PFSK-1 (cell line): ENCODE results near the gene TXNDC8.

Experiments
- FOXP2 ChIP-seq: optimal IDR thresholded peaks from 2 replicates; pipeline ENCODE3; 2011; ENCODE audit warnings: borderline replicate concordance, control low read depth, inconsistent platforms; ENCODE audit not compliant: insufficient read depth; ENCODE audit errors: extremely low read length, extremely low read depth
- POLR2AphosphoS5 ChIP-seq: IDR thresholded peaks from 2 replicates; pipeline ENCODE4 v1.6.1; 2012; ENCODE audit warnings: low read depth, mild to moderate bottlenecking, control low read depth, low read length, moderate library complexity
- SIN3A ChIP-seq: IDR thresholded peaks from 2 replicates; pipeline ENCODE4 v1.6.1; 2012; ENCODE audit warnings: mild to moderate bottlenecking, low read length, moderate library complexity, borderline replicate concordance; ENCODE audit not compliant: insufficient read depth
- TAF1 ChIP-seq: IDR thresholded peaks from 2 replicates; pipeline ENCODE4 v1.6.1; 2012; ENCODE audit warnings: low read length, control low read depth, borderline replicate concordance; ENCODE audit not compliant: insufficient read depth
- TF ChIP-seq, protein P1 (sequence below), 2 experiments: IDR thresholded peaks; 2 replicates each; pipeline versions ENCODE4 v1.6.1 to v1.8.0; 2011 to 2012; ENCODE audit warnings: low read depth in 2 of 2, low read length in 2 of 2, control low read depth in 1 of 2, inconsistent platforms in 1 of 2, mild to moderate bottlenecking in 1 of 2, moderate library complexity in 1 of 2; ENCODE audit not compliant: insufficient read depth in 1 of 2

DNA sequence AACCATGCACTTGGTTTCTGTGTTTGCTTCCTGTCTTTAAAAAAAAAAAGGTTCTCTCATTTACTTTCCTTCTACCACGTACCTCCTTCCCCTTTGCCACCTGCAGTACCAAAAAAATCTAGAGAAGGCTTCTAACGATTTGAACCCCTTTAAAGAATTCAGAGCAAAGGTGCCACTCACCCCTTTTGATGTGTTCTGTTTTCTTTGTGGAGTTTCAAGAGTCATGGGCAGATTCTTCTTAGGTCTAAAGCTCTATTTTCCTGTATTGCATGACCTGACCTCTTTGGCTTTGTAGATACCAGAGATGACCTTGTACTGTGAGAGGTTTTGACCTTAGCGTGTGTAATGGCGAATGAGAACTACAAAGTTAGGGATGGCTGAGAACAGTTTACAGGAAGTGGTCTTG is 29.0 kb downstream of the TXNDC8 start:
- no peak for TF ChIP-seq TAF1
- TF ChIP-seq FOXP2 = no peak
- TF ChIP-seq, protein P1, sequence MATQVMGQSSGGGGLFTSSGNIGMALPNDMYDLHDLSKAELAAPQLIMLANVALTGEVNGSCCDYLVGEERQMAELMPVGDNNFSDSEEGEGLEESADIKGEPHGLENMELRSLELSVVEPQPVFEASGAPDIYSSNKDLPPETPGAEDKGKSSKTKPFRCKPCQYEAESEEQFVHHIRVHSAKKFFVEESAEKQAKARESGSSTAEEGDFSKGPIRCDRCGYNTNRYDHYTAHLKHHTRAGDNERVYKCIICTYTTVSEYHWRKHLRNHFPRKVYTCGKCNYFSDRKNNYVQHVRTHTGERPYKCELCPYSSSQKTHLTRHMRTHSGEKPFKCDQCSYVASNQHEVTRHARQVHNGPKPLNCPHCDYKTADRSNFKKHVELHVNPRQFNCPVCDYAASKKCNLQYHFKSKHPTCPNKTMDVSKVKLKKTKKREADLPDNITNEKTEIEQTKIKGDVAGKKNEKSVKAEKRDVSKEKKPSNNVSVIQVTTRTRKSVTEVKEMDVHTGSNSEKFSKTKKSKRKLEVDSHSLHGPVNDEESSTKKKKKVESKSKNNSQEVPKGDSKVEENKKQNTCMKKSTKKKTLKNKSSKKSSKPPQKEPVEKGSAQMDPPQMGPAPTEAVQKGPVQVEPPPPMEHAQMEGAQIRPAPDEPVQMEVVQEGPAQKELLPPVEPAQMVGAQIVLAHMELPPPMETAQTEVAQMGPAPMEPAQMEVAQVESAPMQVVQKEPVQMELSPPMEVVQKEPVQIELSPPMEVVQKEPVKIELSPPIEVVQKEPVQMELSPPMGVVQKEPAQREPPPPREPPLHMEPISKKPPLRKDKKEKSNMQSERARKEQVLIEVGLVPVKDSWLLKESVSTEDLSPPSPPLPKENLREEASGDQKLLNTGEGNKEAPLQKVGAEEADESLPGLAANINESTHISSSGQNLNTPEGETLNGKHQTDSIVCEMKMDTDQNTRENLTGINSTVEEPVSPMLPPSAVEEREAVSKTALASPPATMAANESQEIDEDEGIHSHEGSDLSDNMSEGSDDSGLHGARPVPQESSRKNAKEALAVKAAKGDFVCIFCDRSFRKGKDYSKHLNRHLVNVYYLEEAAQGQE (IDR thresholded peaks at IDR 0.05; ENCODE audit: insufficient read depth in 1 of 2, low read depth in 2 of 2, low read length in 2 of 2) = no peak
- no peak for TF ChIP-seq POLR2AphosphoS5
- TF ChIP-seq SIN3A = no peak
